Measurements from ENCODE around the gene NECTIN1. TPM values are rescaled to one million over a fixed set of nuclear protein-coding genes. Genes with fewer than 3 reads are reported as not detected.

The NECTIN1 gene
- total RNA-seq, 1 donor from 2014 or later: 36.7 TPM

DNA sequence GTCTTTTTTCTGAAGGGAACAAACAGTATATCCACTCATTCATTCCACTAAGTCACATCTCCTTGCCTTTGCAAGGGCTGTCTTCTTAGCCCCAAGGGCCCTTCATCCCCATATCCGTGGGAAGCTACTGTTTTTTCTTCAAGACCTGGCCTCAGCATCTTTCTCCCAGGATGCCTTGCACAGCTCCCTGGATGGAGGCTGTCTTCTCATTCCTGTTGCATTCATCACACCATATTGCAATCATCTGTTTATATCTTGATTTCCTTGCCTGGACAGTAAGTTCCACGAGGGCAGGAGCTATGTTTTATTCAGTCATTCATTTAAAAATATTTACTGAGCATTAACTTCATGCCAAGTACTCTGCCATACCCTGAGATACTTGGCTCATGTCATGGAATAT lies 29.3 kb upstream of the NECTIN1 start:
- H3K27ac Mint-ChIP-seq: no peak overlapping the region
- intact Hi-C loops (cut with micrococcal nuclease): loop anchor here (10.0 kb wide), 1 partner anchor 587 kb away; no protein-coding TSS in a partner anchor
- ChIA-PET CTCF (no interaction called here), POLR2A (interaction anchor here (1.2 kb wide), 1 partner anchor 29 kb away, joined by 4 read pairs; the partner anchor contains the start of gene NECTIN1)
- H3K36me3 Mint-ChIP-seq (ENCODE audit: low read depth): no peaks in the 10 kb centered on the region
- peaks cover 3% of the 10 kb centered on the region for H3K9me3 Mint-ChIP-seq
- peaks cover 7% of the 10 kb centered on the region for H3K4me1 Mint-ChIP-seq
- no peak overlapping the region for H3K4me3 Mint-ChIP-seq
- H3K27me3 Mint-ChIP-seq: peaks cover 9% of the 10 kb centered on the region
- TF ChIP-seq, protein P1, sequence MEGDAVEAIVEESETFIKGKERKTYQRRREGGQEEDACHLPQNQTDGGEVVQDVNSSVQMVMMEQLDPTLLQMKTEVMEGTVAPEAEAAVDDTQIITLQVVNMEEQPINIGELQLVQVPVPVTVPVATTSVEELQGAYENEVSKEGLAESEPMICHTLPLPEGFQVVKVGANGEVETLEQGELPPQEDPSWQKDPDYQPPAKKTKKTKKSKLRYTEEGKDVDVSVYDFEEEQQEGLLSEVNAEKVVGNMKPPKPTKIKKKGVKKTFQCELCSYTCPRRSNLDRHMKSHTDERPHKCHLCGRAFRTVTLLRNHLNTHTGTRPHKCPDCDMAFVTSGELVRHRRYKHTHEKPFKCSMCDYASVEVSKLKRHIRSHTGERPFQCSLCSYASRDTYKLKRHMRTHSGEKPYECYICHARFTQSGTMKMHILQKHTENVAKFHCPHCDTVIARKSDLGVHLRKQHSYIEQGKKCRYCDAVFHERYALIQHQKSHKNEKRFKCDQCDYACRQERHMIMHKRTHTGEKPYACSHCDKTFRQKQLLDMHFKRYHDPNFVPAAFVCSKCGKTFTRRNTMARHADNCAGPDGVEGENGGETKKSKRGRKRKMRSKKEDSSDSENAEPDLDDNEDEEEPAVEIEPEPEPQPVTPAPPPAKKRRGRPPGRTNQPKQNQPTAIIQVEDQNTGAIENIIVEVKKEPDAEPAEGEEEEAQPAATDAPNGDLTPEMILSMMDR (IDR thresholded peaks at IDR 0.05): no peak
- ATAC-seq (ENCODE audit: low read depth): no peak
- DNase-seq: no peak

DNA sequence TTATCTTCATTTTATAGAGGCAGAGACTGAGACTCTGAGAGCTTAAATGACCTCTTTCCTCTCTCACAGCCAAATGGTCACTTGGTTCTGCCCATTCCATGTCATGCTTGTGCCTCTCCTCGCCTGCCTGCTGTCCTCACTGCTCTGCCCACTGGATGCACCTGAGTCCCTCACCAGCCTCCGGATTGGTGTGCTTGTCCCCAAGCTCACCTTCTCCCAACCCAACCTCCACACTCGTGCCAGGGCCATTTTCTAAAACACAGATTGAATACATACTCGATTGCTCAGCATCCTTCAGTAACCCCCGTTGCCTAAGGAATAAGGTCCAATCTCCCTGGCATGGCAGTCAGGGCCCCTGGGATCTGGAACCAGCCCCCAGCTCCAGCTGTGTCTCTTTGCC lies 28.4 kb upstream of the NECTIN1 start:
- TF ChIP-seq, protein P1 (IDR thresholded peaks at IDR 0.05): no peak
- no peak overlapping the region for H3K4me3 Mint-ChIP-seq
- peaks cover 16% of the 10 kb centered on the region for H3K4me1 Mint-ChIP-seq
- peaks cover 4% of the 10 kb centered on the region for H3K9me3 Mint-ChIP-seq
- ChIA-PET POLR2A (no interaction called here), CTCF (no interaction called here)
- H3K36me3 Mint-ChIP-seq (ENCODE audit: low read depth): no peaks in the 10 kb centered on the region
- intact Hi-C loops (cut with micrococcal nuclease): loop anchor here (10.0 kb wide), 1 partner anchor 587 kb away; no protein-coding TSS in a partner anchor
- DNase-seq: no peak
- no peak overlapping the region for H3K27ac Mint-ChIP-seq
- no peak for ATAC-seq (ENCODE audit: low read depth)
- H3K27me3 Mint-ChIP-seq: peaks cover 9% of the 10 kb centered on the region

DNA sequence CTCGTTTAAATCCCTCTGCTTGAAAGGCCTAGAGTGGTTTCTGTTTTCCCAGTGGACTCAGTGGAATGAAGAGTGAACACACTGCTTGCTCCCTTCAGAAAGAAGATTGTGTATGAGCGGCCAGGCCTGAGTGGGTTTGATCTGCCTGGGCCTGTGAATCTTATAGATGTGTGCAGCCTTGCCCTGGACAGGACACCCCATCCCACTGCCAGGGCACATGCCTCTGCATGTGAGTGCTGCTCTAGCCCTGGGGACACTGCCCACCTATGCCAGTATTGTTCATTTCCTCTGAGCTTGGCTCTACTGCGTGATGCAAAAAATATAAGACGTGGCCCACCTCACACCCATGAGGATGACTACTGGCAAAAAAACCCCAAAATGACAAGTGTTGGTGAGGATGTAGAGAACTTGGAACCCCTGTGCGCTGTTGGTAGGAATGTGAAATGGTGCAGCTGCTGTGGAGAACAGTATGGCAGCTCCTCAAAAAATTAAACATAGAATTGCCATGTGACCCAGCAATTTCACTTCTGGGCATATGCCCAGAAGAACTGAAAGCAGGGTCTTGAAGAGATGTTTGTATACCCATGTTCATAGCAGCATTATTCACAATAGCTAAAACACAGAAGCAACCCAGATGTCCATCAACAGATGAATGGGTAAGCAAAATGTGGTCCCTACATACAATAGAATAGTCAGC lies 27.3 kb upstream of the NECTIN1 start:
- ChIA-PET CTCF (no interaction called here), POLR2A (no interaction called here)
- no peaks in the 10 kb centered on the region for H3K36me3 Mint-ChIP-seq (ENCODE audit: low read depth)
- TF ChIP-seq, protein P1 (IDR thresholded peaks at IDR 0.05): no peak
- H3K4me1 Mint-ChIP-seq: peaks cover 27% of the 10 kb centered on the region
- intact Hi-C loops (cut with micrococcal nuclease): loop anchor here (10.0 kb wide), 1 partner anchor 588 kb away; no protein-coding TSS in a partner anchor
- peaks cover 9% of the 10 kb centered on the region for H3K27me3 Mint-ChIP-seq
- DNase-seq: no peak
- no peak overlapping the region for H3K27ac Mint-ChIP-seq
- no peak for ATAC-seq (ENCODE audit: low read depth)
- H3K4me3 Mint-ChIP-seq: no peak overlapping the region
- H3K9me3 Mint-ChIP-seq: peaks cover 4% of the 10 kb centered on the region

DNA sequence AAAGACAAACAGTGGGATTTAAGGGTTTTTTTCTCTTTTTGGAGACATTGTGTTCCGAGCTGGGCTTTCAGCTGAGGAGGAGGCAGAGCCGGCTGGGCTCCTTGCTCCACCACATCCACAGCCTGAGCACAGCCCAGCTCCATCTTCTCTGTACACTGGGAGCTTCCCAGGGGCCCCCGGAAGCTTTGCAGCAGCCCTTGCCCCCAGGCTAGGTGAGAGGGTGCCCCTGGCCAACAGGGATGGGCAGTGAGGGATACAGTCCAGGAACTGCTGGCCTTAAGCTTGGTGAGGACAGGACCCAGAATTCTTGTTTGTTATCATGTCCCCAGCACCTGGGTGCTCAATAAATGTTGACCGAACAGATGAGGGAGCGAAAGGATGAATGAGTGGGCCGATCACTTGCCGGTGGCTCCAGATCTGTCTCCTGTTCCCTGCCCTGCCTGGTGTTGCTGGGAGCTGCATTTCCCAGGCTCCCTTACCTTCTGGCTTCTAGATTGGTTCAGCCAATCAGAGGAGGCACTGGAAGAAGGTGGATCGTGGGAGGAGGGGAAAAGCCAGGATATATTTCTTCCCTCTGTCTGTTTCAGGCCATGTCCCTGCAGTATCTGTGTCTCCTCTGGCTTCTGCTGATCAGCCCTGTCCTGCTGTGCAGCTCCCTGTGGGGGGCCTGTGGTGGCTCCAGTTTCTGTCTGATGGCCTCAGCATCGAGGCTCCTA lies 26.5 kb upstream of the NECTIN1 start:
- Mint-ChIP-seq H3K4me1 (peaks cover 34% of the 10 kb centered on the region), H3K9me3 (peaks cover 4% of the 10 kb centered on the region), H3K36me3 (ENCODE audit: low read depth) (no peaks in the 10 kb centered on the region), H3K27me3 (peaks cover 9% of the 10 kb centered on the region), H3K27ac (no peak overlapping the region), H3K4me3 (no peak overlapping the region)
- ATAC-seq (ENCODE audit: low read depth): no peak
- intact Hi-C loops (cut with micrococcal nuclease): loop anchor here (10.0 kb wide), 1 partner anchor 589 kb away; no protein-coding TSS in a partner anchor
- TF ChIP-seq, protein P1 (IDR thresholded peaks at IDR 0.05): no peak
- POLR2A ChIA-PET: no interaction called here
- CTCF ChIA-PET: no interaction called here
- no peak for DNase-seq

DNA sequence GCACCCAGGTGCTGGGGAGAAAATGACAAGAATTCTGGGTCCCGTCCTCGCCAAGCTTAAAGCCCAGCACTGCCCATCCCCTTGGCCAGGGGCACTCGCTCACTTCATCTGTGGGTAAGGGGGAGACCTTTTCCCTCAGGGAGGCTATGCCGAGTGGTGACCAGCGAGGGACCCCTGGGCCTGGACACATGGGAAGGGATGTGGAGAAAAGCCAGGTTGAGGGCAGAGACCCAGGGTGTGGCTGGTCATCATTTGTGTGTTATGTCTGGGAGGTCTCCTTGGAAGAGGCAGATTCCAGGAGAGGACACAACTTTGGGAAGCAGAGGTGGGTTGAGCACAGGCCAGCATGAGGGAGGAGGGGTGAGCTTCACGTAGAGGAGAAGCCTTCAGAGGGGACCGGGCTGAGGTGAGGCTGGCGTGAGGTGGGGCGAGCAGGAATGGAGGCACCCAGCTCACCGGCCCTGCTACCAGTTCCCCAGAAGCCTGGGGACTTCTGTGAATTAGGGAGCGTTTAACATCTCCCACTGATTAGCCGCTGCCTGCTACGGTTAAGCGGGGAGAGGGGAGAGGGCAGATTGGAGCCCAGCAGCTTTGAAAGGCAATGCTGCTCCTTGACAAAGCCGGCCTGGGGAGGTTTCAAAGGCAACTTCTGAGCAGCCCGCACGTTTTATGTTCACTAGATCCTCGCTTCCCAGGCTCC lies 25.8 kb upstream of the NECTIN1 start:
- TF ChIP-seq, protein P1 (IDR thresholded peaks at IDR 0.05): no peak
- no peak for ATAC-seq (ENCODE audit: low read depth)
- ChIA-PET CTCF (no interaction called here), POLR2A (no interaction called here)
- H3K27ac Mint-ChIP-seq: no peak overlapping the region
- H3K27me3 Mint-ChIP-seq: peaks cover 7% of the 10 kb centered on the region
- H3K4me3 Mint-ChIP-seq: no peak overlapping the region
- H3K4me1 Mint-ChIP-seq: peaks cover 35% of the 10 kb centered on the region
- peaks cover 4% of the 10 kb centered on the region for H3K9me3 Mint-ChIP-seq
- intact Hi-C loops (cut with micrococcal nuclease): loop anchor here (10.0 kb wide), 1 partner anchor 590 kb away; no protein-coding TSS in a partner anchor
- H3K36me3 Mint-ChIP-seq (ENCODE audit: low read depth): no peaks in the 10 kb centered on the region
- DNase-seq: no peak

All from activated B cell treated with CpG ODN at 0.5 μM for 24 hours (primary cell).